MG63 (cell line): Measurements from ENCODE around the gene TFIP11. TPM values are rescaled to one million over a fixed set of nuclear protein-coding genes. Genes with fewer than 3 reads are reported as not detected.

Experiments used
- DNase-seq: peaks from one replicate; pipeline ENCODE4 v3.0.0-alpha.2; 2020
- H3K27me3 ChIP-seq: fragments of 250-450 bp; sonication (Bioruptor Pico); 2 replicates; pipeline ENCODE4 v1.5.1; 2020; ENCODE audit warnings: mild to moderate bottlenecking, moderate library complexity
- H3K36me3 ChIP-seq: fragments of 250-450 bp; sonication (Bioruptor Pico); 2 replicates; pipeline ENCODE4 v1.5.1; 2020; ENCODE audit warnings: mild to moderate bottlenecking, moderate library complexity
- H3K4me3 ChIP-seq: fragments of 250-450 bp; sonication (Bioruptor Pico); 2 replicates; pipeline ENCODE4 v1.5.1; 2020; ENCODE audit warnings: mild to moderate bottlenecking, moderate library complexity
- H3K9me3 ChIP-seq: fragments of 250-450 bp; sonication (Bioruptor Pico); 2 replicates; pipeline ENCODE4 v1.5.1; 2020; ENCODE audit warnings: mild to moderate bottlenecking, moderate library complexity
- total RNA-seq: library from RNA; depleted of rRNA; stranded (reverse); fragments of >200 nt; shearing (Covaris generic); gene quantifications from 2 replicates; pipeline ENCODE4 v1.2.3, GENCODE V29; 2014; ENCODE audit warnings: low replicate concordance

TFIP11 gene
- total RNA-seq, 1 experiment from 2014 or later, result 37.6 TPM

DNA sequence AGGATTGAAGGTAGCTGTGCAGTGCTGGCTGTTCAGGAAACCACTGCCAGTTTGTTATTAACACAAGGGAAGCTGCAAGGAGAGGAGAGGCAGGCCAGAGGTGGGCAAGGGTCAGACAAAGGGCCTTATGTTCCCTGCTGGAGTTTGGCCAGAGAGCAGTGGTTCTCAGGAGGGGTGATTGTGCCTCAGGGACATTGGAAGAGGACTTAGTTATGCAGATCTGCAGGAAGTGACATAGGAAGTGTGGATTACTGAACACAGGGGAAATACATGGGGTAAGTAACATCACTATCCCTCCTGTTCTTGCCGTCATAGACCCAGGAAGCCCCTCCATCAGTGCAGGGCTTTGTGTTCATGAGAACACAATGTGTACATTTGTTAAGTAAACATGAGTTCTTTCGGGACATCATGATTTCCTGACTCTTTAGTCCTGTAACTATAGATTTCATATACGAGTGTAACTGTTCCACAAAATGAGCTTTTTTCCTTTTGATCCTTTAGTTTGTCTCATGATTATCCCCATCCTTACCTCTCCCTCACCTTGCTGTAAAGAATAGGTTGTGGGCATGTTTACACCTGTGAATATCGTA, 22.7 kb downstream of the TFIP11 start:
- H3K9me3 ChIP-seq, result no peaks in the 10 kb centered on the region
- no peak overlapping the region for H3K4me3 ChIP-seq
- no peak for DNase-seq
- peaks cover 60% of the 10 kb centered on the region for H3K36me3 ChIP-seq
- no peaks in the 10 kb centered on the region for H3K27me3 ChIP-seq

DNA sequence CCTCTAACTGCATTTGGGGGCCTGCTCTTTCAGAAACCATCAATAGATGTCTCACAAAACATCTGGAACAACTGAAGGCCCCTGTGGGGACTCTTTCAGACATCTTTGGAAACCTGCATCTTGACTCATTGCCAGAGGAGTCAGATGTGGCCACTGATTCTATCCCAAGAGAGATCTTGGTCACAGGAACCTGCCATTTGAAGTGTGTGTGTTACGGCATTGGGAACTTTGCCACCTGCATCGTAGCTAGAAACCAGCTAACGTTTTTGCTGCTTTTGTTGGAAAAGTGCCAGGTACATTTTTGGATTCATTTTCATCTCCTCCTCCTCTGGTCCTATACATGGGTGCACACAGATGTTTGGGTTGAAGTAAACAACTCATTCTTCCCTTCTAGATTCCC, 24.3 kb downstream of the TFIP11 start:
- H3K36me3 ChIP-seq, result peaks cover 45% of the 10 kb centered on the region
- H3K4me3 ChIP-seq, result no peak overlapping the region
- H3K27me3 ChIP-seq, result no peaks in the 10 kb centered on the region
- no peaks in the 10 kb centered on the region for H3K9me3 ChIP-seq
- no peak for DNase-seq

DNA sequence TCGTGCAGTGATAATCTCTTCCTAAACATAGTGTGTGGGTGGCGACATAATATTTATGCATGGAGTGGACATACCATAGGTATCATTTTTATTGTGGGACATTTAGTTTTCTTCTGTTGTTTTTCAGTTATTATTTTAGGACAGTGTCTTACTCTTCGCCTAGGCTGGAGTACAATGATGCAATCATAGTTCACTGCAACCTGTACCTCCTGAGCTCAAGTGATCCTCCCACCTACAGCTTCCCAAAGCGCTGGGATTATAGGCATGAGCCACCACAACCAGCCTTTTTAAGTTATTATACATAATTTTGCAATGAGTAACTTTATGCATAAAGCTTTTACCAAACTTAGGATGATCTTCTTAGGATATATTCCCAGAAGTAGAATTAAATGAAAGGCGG, 25.9 kb downstream of the TFIP11 start:
- DNase-seq, result no peak
- H3K36me3 ChIP-seq, result peaks cover 36% of the 10 kb centered on the region
- no peaks in the 10 kb centered on the region for H3K9me3 ChIP-seq
- no peaks in the 10 kb centered on the region for H3K27me3 ChIP-seq
- no peak overlapping the region for H3K4me3 ChIP-seq

DNA sequence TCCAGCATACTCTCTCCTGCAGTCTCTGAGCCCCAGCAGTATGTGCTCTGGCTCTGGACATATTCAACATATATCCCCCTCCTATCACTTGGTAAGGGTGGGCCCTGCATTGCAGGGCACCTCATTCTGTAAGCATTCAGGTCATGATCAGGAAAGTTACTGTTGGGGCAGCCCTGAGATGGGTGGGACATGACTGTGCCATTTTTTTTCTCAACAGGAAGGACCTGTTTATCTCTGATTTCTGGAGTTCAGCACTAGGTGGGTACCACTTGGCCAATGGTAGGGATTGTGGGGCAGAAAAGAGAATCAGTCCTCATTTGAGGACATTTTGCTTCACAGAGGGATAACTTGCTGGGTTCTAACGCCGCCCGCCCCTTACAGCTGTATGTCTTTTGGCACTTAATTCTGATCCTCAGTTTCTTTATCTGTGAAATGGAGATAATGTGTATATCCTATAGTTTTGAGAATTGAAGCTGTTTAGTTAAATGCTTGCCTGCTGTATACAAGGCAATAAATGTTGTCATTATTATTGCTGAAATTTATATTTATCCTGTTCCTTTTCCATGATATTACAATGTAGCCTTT, 26.4 kb downstream of the TFIP11 start:
- Histone ChIP-seq H3K36me3 (peaks cover 33% of the 10 kb centered on the region), H3K4me3 (no peak overlapping the region)
- DNase-seq, result no peak

DNA sequence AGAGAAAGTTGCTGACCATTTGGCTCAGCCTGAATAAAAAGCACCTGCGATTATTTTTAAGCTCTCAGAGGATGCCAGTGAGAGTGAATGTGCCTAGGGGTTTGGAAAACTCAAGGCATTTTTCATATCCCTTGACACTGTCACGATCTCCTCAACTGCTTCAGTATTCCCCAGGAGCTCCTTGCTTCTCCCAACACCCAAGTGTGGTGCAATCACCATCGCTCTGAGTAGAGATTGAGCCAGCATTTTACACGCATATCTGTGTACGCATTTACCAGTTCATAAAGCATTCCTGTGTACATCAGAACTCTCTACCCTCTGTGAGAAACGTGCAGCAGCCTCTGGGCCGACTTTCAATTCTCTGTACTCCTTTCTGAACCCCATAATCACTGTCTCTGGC, 27.3 kb downstream of the TFIP11 start:
- peaks cover 29% of the 10 kb centered on the region for H3K36me3 ChIP-seq
- H3K4me3 ChIP-seq, result peak overlapping the region; percentile 97
- no peaks in the 10 kb centered on the region for H3K9me3 ChIP-seq

More for the DNA sequence above, 26.4 kb downstream of the TFIP11 start:
- Histone ChIP-seq H3K9me3 (no peaks in the 10 kb centered on the region), H3K27me3 (no peaks in the 10 kb centered on the region)

DNA sequence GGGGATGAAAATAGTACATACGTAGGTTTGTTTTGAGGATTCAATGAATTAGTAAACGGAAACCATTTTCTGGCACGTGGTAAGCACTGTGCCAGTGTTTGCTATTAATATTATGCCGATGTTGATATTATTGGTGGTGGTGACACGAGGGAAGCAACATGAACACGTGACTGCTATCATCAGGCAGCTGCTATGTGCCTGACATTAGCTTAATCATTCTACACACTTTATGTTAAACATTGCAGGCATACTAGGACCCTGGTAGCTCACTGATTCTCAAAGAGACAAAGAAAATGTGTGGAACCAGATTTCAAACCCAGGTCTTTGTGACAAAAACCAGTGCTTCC, 27.9 kb downstream of the TFIP11 start:
- Histone ChIP-seq H3K27me3 (no peaks in the 10 kb centered on the region), H3K4me3 (peak overlapping the region; percentile 97), H3K36me3 (peaks cover 25% of the 10 kb centered on the region), H3K9me3 (no peaks in the 10 kb centered on the region)
- no peak for DNase-seq

More for the DNA sequence above, 27.3 kb downstream of the TFIP11 start:
- no peaks in the 10 kb centered on the region for H3K27me3 ChIP-seq
- no peak for DNase-seq

DNA sequence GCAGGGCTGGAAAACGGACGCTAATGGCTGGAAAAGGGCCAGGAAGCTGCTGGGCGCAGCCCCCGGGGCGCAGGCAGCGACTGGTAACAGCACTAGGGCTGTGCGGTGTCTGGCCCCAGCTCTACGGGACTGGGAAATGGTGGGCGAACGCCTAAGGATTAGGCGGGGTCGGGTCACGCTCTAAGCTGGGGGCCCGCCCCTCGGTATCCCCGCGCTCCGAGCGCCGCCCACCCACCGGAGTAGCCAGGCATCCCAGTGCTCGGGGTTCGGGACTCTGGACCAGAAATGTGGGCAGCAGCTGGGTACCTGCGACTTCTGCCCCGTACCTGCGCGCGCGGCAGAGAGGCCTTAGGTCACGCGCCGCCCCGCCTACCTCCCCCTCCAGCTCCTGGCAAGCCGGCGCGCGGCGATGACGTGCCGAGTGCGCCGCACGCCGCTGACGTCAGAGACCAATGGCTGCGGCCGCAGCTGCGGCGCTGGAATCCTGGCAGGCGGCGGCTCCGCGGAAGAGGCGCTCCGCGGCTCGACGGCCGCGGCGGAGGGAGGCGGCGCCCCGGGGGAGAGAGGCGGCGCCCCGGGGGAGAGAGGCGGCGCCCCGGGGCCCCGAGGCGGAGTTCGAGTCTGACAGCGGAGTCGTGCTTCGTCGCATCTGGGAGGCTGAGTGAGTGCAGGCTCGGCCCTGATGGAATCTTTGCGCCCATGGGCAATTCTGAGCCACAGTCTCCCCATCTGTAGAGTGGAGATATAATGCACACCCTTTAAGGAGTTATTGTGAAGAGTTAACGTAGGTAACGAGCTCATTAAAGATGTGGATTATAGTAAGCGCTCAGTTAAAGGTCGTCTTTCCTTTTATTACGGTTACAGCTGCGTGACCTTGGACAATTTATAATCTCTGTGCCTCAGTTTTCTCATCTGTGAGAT, 28.6 kb downstream of the TFIP11 start, which contains the start of the genes HPS4 and SRRD:
HPS4 (minus strand) TSS at position 345 of the 921 bp plus-strand sequence. CDS start 2,021 bp downstream, outside the sequence.
SRRD (plus strand) TSS at position 439 of the 921 bp plus-strand sequence; CDS start at position 453, 14 bp downstream.
- Histone ChIP-seq H3K36me3 (peaks cover 26% of the 10 kb centered on the region), H3K4me3 (peak within 1 kb of the TSS; percentile 97), H3K9me3 (no peaks in the 10 kb centered on the region), H3K27me3 (no peaks in the 10 kb centered on the region)
- peak; percentile 87 for DNase-seq

DNA sequence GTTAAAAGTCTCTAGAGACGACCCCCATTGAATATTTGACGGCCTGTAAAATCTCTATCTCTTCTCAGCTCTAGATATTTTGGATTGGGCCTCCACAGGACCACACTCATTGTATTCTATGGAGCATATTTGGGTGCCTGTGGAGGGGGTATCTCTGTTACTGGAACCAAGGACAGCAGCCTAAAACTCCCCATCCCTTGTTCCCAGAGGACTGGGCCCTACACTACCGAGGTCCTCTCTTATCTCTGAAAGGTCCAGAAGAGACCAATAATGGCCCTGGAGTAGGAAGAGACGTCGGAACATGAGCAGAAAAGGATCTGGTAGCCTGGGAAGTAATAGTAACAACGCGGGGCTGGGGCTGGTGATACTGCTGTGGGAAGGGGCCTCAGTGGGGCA, 29.2 kb downstream of the TFIP11 start:
- Histone ChIP-seq H3K4me3 (peak overlapping the region; percentile 97), H3K9me3 (no peaks in the 10 kb centered on the region), H3K36me3 (peaks cover 20% of the 10 kb centered on the region), H3K27me3 (no peaks in the 10 kb centered on the region)
- DNase-seq, result no peak

DNA sequence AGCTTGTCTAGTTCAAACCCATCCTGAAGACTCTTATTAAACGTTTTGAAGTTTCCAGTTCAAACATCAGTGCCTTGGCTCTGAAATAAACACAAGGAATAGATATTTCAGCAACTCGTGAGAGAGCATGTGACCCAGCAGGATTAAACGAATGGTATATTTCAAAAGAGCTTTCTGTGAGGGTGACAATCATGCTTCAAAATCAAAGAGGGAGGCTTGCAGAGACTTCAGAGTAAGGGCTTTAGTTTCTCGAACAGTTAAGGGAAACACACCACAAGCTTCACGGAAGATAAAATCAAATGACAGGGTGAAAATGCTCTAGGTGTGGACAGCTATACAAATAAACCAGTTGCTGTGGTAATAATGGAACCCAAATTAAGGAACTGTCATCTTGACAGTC, 30.1 kb downstream of the TFIP11 start:
- no peaks in the 10 kb centered on the region for H3K9me3 ChIP-seq
- no peaks in the 10 kb centered on the region for H3K27me3 ChIP-seq
- DNase-seq, result no peak
- H3K36me3 ChIP-seq, result peaks cover 26% of the 10 kb centered on the region
- H3K4me3 ChIP-seq, result no peak overlapping the region

DNA sequence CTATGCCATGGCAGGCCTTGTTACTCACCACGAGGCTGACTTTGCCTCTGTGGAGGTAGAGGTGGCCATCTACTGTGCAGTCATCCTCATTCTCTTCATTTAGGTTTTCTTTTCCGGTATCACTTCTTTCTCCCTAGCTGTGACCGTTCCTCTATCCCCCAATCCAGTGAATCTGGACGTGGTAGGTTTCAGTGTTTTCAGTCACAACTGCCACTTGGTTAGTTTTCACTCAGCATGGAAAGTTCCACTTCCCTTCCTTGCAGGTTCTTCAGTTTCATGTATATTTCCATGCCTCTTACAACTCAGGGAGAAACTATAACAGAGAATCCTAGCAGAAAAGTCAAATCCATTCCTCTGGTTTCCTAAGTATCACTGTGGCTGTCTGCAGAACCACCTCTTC, 30.6 kb downstream of the TFIP11 start:
- Histone ChIP-seq H3K9me3 (no peaks in the 10 kb centered on the region), H3K4me3 (no peak overlapping the region), H3K27me3 (no peaks in the 10 kb centered on the region), H3K36me3 (peaks cover 29% of the 10 kb centered on the region)
- DNase-seq, result no peak

DNA sequence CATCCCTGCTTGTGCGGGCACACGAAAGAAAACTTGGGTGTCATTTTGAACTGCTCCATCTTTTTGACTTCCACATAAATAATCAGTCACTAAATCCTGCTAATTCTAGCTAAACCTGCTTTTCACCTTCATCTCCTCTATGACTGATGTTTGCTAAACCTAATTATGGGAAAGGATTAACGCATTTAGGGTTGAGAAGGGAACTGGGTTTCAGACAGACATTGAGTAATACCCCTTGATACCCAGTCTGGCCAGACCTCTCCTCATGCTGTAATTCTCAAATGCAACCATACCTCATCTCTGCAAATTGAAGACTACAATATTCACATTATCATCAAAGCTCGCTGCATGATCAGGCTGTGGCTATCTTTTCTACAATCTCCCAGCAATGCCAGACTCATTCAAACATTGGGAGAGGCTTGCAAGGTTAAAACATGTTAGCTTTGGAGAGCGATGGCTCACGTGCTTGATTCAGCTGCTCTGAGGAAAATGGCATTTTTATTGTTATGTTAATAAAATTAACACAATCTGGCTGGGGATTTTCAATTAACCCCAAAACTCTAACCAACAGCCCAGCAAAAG, 31.1 kb downstream of the TFIP11 start:
- peaks cover 30% of the 10 kb centered on the region for H3K36me3 ChIP-seq
- H3K4me3 ChIP-seq, result no peak overlapping the region
- no peaks in the 10 kb centered on the region for H3K9me3 ChIP-seq
- no peak for DNase-seq
- no peaks in the 10 kb centered on the region for H3K27me3 ChIP-seq

DNA sequence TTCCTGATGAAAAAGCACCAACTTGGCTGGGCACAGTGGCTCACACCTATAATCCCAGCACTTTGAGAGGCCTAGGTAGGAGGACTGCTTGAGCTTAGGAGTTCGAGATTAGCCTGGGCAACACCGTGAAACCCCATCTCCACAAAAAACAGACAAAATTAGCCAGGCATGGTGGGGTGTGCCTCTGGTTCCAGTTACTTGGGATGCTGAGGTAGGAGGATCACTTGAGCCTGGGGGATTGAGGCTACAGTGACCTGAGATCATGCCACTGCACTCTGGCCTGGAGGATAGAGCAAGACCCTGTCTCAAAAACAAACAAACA, 31.7 kb downstream of the TFIP11 start:
- no peaks in the 10 kb centered on the region for H3K9me3 ChIP-seq
- H3K36me3 ChIP-seq, result peaks cover 30% of the 10 kb centered on the region
- no peak overlapping the region for H3K4me3 ChIP-seq
- no peaks in the 10 kb centered on the region for H3K27me3 ChIP-seq
- no peak for DNase-seq

DNA sequence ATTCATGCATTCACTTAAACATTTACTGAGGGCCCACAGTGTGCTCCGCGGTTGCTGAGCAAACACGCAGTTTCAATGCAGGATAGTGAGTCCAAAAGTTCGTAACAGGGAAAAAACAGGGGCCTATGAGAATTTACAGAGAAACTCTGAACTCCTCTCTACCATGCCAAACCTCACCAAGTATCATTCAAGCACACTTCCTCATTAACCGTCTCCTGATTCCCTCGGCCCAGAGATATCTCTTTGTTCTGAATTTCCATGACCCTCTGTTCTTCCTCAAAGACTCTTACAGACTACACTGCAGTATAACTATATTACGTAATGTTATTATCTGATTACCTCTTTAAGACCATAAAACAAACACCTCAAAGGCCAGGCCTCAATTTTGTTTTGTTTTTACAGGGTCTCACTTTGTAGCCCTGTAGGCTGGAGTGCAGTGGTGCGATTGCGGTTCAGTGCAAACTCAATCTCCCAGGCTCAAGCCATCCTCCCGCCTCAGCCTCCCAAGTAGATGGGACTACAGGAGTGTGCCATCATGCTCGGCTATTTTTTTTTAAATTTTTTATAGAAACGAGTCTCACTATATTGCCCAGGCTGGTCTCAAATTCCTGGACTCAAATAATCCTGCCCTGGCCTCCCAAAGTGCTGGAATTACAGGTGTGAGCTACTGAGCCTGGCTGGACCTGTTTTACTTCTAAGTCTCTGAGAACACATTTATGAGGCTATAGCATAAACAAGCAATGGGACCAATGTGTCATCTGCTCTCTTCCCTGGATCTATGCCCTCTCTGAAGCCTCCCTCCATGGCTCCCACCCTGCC, 32.3 kb downstream of the TFIP11 start:
- H3K9me3 ChIP-seq, result no peaks in the 10 kb centered on the region
- peaks cover 30% of the 10 kb centered on the region for H3K36me3 ChIP-seq
- DNase-seq, result no peak
- no peaks in the 10 kb centered on the region for H3K27me3 ChIP-seq
- H3K4me3 ChIP-seq, result no peak overlapping the region

DNA sequence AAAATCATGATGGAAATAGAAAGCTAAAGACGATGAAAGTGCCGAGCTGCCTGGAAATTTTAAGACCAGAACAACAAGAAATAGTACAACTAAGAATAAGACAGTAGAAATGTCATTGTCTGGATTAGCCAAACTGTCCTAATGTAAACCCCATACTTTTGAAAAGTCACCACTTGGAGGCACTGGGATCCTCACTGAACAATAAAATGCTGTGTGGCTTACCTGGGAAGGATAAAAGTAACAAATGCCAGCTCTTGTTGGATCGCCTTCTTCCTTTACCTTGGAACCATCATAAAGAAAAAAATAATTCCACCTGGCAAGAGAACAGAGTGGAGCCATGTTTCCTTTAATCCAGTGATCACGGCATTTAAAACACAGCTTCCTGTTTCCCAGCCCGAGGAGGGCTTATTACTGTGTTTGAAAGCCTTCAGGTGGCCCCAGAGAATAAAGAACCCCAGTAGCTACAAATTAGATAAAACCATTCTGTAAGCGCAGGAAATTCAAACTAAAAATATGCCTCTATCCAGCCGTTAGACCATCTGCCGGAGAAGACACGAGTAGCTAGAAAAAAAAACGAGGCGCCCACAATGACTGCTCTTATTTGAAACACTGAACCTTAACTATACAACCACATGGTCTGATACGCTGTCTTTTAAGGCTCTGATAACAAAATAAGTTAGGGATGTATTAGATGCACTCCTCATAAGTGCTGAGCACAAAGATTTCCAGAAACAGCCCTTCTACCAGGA, 33.1 kb downstream of the TFIP11 start:
- DNase-seq, result no peak
- H3K36me3 ChIP-seq, result peaks cover 33% of the 10 kb centered on the region
- no peaks in the 10 kb centered on the region for H3K27me3 ChIP-seq
- H3K9me3 ChIP-seq, result no peaks in the 10 kb centered on the region
- no peak overlapping the region for H3K4me3 ChIP-seq

DNA sequence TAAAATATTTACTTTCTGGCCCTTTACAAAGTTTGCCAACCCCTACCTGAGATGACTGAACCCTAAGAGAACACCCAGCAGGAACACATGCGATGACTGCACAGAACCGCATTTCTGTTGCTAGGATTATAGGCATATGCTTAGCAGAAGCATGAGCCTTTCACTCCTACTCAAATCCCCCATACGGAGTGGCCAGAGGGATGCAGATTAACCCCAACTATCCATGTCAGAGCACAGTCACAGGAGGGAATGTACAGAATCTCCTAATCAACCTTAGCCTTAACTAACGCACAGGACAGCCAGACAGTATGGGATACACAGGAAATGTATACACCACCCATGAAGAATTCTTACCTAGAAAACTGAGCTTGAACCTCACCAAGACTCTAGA, 34.9 kb downstream of the TFIP11 start:
- DNase-seq, result no peak
- no peak overlapping the region for H3K4me3 ChIP-seq
- no peaks in the 10 kb centered on the region for H3K27me3 ChIP-seq

More for the DNA sequence above, 34.9 kb downstream of the TFIP11 start:
- Histone ChIP-seq H3K9me3 (no peaks in the 10 kb centered on the region), H3K36me3 (peaks cover 38% of the 10 kb centered on the region)
